ENCODE data around the gene PRKCQ.
"Not testable (repeated sequence)": the region's sequence is repeated elsewhere in the genome, so short reads cannot be mapped to it uniquely, and the experiment has no call there.

The PRKCQ gene

DNA sequence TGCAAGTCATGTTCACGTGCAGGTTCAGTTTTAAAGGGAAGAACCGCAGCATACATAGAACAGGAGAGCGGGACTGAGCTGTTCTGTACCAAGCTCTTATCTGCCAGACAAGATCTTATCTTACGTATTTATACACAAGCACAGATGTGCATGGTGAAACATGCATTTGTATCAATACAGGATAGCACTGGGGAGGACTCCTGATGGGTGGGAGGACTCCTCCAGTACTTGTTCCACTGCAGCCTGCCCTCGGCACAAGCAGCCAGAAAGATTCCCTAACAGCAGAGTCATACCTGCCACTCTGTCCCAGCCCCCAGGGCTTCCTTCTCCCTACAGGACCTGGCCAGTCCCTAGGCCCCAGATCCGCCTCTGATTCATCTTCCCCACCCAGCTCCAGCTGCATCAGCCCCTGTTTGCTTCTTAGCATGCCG, 13.2 kb upstream of the PRKCQ start:
- no peak for DNase-seq (ENCODE audit: low read depth)

GRCh38 chr10:6592080-6592479, 12.0 kb upstream of the PRKCQ start:
- no peak for DNase-seq (ENCODE audit: low read depth)

- DNase-seq (ENCODE audit: low read depth) = no peak
Observed at GRCh38 chr10:6591668-6592067, 11.6 kb upstream of the PRKCQ start.

DNA sequence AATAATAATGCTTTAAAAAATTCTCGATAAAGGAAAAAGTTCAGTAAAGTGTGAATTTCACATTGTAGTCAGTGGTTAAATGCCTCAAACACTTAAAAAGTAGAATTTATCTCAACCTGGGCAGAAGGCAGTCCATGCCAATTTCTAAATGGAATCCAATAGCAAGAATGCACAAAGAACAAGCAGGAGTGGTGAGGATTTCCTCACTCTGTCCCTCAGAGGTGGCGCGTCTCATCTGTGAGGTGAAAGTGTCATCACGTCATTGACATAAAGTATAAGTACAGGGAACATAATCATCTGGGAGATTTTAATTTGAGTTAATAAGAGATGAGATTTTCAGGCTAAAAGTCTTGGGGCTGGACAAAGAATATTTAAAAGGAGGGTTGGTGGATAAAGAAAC, 10.0 kb upstream of the PRKCQ start:
- DNase-seq (ENCODE audit: low read depth) = no peak

DNA sequence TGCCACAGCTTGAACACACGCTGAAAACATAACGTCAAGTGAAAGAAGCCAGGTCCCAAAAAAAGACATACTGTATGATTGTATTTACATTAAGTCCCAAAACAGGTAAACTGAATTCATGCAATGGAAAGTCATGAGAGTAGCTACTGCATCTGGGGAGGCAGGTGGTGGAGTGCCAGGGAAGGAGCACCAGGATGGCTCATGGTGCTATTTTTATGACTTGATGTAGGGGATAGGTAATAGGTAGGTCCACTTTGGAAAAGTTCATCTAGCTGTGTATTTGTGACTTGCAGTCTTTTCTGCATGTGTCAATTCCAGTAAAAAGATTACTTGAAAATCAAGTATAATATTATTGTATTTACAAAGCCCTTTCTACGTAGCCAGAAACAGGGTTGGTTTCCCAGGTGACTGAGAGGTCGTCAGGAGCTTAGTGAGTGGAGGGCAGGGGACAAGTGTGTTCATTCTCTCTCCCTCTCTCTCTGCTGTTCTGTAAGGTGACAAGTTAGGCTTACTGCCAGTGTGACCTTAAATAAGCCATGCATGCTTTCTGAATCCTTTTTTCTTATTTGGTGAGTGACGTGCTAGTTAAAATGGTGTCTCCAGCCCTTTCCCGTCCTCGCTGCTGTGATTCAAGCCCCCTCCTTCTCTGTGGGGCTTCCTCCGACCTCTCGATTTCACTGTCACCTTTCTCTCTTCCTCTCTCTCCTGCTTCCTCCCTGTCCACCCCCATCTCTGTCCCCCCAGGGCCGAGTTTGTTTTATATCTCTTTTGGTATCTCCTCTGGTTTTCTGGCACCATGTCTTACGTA, 9.4 kb upstream of the PRKCQ start:
- no peak for DNase-seq (ENCODE audit: low read depth)

GRCh38 chr10:6588845-6589244, 8.8 kb upstream of the PRKCQ start:
- DNase-seq (ENCODE audit: low read depth) = no peak

GRCh38 chr10:6588082-6588481, 8.0 kb upstream of the PRKCQ start:
- no peak for DNase-seq (ENCODE audit: low read depth)

- DNase-seq (ENCODE audit: low read depth) = no peak
Observed at GRCh38 chr10:6586501-6586900, 6.4 kb upstream of the PRKCQ start.

GRCh38 chr10:6583447-6583846, 3.4 kb upstream of the PRKCQ start:
- DNase-seq (ENCODE audit: low read depth) = no peak

- DNase-seq (ENCODE audit: low read depth) = not testable (repeated sequence)
Observed at GRCh38 chr10:6582913-6583312, 2.8 kb upstream of the PRKCQ start.

GRCh38 chr10:6582298-6582697, 2.2 kb upstream of the PRKCQ start:
- no peak for DNase-seq (ENCODE audit: low read depth)

DNA sequence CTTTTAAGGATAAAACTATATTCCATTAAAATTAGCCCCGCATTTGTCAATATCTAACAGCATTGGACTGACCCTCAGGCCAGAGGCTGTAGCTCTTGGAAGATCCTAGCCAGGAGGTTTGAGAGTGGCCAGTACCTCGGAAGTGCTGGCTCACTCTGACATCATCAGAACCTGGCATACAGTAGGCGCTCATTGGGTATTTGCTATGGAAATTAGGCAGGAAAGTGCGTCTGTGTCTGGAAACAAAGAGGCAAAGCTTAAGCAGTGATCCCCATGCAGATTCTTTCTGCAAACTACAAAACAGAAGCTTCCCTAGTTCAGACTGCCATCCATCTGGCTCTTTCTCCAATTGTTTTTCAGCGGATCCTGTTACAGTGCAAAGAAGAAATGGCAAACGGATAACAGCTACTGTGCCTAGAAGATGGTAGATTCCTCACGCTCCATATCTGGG, 1.7 kb upstream of the PRKCQ start:
- no peak for DNase-seq (ENCODE audit: low read depth)

DNA sequence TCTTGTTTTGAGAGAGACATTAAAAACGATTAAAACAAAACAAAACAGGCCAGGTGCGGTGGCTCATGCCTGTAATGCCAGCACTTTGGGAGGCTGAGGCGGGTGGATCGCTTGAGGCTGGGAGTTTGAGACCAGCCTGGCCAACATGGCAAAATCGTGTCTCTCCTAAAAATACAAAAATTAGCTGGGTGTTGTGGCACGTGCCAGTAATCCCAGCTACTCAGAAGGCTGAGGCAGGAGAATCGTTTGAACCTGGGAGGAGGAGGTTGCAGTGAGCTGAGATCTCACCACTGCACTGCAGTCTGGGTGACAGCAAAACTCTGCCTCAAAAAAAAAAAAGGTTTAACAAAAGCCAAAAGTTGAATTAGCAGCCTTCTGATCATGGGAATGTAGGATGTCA, 1.1 kb upstream of the PRKCQ start:
- DNase-seq (ENCODE audit: low read depth) = not testable (repeated sequence)

- DNase-seq (ENCODE audit: low read depth) = no peak
Observed at GRCh38 chr10:6580279-6581029, 378 bp upstream of the PRKCQ start.

GRCh38 chr10:6579183-6579903, 733 bp downstream of the PRKCQ start:
- DNase-seq (ENCODE audit: low read depth) = no peak

- DNase-seq (ENCODE audit: low read depth) = no peak
Observed at GRCh38 chr10:6578795-6579182, 1.3 kb downstream of the PRKCQ start.

GRCh38 chr10:6578251-6578771, 1.8 kb downstream of the PRKCQ start:
- no peak for DNase-seq (ENCODE audit: low read depth)

GRCh38 chr10:6576326-6576725, 3.8 kb downstream of the PRKCQ start:
- no peak for DNase-seq (ENCODE audit: low read depth)

DNA sequence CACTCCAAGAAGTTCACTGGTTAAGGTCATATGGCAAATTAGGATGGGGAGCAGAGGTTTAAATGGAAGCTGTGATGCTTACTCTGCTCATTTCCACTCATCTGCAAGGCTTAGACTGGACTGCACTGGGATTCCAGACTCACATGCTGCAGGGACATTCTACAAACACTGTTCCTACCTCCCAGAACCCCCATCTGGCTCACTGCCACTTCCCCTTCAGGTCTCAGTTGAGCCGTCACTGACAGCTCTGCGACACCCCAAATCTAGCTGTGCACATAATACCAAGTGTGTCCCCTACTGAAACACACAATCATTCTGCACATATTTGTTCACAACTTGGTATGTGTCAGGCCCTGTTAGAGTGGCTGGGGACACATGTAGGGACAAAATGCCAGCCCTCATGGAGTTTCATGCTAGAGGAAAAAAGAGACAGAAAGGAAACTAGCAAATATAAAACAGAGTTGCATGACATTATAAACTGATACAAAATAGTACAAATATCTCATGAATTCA, 5.4 kb downstream of the PRKCQ start:
- DNase-seq (ENCODE audit: low read depth) = no peak

DNA sequence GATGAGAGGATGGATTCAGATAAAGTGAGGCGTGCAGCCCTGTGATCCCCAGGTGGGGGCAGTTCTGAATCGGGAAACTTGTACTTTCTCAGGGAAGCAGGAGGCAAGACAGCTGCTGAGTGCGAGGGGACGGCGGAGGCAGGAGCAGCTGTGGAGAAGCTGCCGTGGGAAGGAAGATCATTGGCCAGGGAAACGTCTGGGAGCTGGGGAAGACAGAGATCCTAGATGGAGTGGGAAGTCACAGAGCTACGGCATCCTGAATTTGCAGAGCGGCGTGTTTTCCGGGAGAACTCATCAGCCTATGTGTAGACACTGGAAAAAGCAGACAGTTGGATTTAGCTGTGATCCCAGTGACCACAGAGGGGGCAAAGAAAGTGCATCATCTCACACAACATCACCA, 9.2 kb downstream of the PRKCQ start:
- no peak for DNase-seq (ENCODE audit: low read depth)

DNA sequence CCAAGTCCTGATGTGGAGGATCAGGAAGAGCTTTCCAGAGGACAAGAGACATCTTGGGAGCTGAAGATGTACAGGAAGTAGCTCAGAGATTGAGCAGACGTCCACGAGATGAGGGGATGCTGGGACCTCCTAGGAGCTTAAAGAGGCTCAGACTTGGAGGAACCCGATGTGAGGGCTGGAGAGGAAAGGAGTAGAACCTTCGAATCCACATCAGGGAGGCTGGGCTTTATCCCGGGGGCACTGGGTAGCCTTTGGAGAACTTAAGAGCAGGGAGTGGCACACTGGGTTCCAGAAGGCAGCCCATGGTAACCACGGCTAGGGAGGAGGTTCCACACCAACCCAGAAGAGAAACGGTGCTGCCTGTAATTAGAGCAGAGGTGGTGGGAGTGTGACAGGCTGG, 10.8 kb downstream of the PRKCQ start:
- no peak for DNase-seq (ENCODE audit: low read depth)

- no peak for DNase-seq (ENCODE audit: low read depth)
Observed at GRCh38 chr10:6567884-6568283, 12.2 kb downstream of the PRKCQ start.
